ENCODE measurements around the gene SLC9A1. TPM values are rescaled to one million over a fixed set of nuclear protein-coding genes. Genes with fewer than 3 reads are reported as not detected.

Gene SLC9A1
- polyA plus RNA-seq, 1 of the 3 experiments (the other 2 are of a cell fraction) = 11.4 TPM

GRCh38 chr1:27084107-27084506, 70.8 kb downstream of the SLC9A1 start (continued):
- TF ChIP-seq, protein P1, sequence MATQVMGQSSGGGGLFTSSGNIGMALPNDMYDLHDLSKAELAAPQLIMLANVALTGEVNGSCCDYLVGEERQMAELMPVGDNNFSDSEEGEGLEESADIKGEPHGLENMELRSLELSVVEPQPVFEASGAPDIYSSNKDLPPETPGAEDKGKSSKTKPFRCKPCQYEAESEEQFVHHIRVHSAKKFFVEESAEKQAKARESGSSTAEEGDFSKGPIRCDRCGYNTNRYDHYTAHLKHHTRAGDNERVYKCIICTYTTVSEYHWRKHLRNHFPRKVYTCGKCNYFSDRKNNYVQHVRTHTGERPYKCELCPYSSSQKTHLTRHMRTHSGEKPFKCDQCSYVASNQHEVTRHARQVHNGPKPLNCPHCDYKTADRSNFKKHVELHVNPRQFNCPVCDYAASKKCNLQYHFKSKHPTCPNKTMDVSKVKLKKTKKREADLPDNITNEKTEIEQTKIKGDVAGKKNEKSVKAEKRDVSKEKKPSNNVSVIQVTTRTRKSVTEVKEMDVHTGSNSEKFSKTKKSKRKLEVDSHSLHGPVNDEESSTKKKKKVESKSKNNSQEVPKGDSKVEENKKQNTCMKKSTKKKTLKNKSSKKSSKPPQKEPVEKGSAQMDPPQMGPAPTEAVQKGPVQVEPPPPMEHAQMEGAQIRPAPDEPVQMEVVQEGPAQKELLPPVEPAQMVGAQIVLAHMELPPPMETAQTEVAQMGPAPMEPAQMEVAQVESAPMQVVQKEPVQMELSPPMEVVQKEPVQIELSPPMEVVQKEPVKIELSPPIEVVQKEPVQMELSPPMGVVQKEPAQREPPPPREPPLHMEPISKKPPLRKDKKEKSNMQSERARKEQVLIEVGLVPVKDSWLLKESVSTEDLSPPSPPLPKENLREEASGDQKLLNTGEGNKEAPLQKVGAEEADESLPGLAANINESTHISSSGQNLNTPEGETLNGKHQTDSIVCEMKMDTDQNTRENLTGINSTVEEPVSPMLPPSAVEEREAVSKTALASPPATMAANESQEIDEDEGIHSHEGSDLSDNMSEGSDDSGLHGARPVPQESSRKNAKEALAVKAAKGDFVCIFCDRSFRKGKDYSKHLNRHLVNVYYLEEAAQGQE (IDR thresholded peaks at IDR 0.05; ENCODE audit: low read depth, low read length) = no peak
- TF ChIP-seq EZH2phosphoT487 (IDR thresholded peaks at IDR 0.05; ENCODE audit: borderline replicate concordance, low read depth) = no peak
- TF ChIP-seq, protein P2, sequence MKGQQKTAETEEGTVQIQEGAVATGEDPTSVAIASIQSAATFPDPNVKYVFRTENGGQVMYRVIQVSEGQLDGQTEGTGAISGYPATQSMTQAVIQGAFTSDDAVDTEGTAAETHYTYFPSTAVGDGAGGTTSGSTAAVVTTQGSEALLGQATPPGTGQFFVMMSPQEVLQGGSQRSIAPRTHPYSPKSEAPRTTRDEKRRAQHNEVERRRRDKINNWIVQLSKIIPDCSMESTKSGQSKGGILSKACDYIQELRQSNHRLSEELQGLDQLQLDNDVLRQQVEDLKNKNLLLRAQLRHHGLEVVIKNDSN (IDR thresholded peaks at IDR 0.05; ENCODE audit: borderline replicate concordance, low read depth) = no peak
- TF ChIP-seq CHD2 (IDR thresholded peaks at IDR 0.05; ENCODE audit: low read length, partially characterized antibody) = no peak
- TF ChIP-seq, protein P3, sequence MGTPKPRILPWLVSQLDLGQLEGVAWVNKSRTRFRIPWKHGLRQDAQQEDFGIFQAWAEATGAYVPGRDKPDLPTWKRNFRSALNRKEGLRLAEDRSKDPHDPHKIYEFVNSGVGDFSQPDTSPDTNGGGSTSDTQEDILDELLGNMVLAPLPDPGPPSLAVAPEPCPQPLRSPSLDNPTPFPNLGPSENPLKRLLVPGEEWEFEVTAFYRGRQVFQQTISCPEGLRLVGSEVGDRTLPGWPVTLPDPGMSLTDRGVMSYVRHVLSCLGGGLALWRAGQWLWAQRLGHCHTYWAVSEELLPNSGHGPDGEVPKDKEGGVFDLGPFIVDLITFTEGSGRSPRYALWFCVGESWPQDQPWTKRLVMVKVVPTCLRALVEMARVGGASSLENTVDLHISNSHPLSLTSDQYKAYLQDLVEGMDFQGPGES (IDR thresholded peaks at IDR 0.05; ENCODE audit: low read depth, low read length) = no peak
- no peak for TF ChIP-seq SIN3A (IDR thresholded peaks at IDR 0.05; ENCODE audit: borderline replicate concordance, low read depth, low read length)

GRCh38 chr1:27077968-27078367, 77.0 kb downstream of the SLC9A1 start:
- H4K20me1 ChIP-seq (ENCODE audit: insufficient read depth) = no peaks in the 10 kb centered on the region
- no peaks in the 10 kb centered on the region for H3F3A ChIP-seq (replicated peaks; ENCODE audit: insufficient read depth)
- H3K9me3 ChIP-seq = no peaks in the 10 kb centered on the region
- DNase-seq = no peak
- POLR2A ChIA-PET = no interaction called here
- H2AFZ ChIP-seq (ENCODE audit: low read depth) = no peak overlapping the region
- H3K79me2 ChIP-seq (ENCODE audit: insufficient read depth) = no peaks in the 10 kb centered on the region
- H3K9me2 ChIP-seq = no peaks in the 10 kb centered on the region
- CTCF ChIA-PET = interaction anchor here (1.0 to 5.2 kb wide), 3 partner anchors 9 to 34 kb away, joined by 3 to 32 read pairs (median 6); no protein-coding TSS in a partner anchor
- H3K4me3 ChIP-seq (ENCODE audit: low read depth in 2 of 2, low read length in 1 of 2) = no peak overlapping the region
- 78% methylated on average over 7 of the region's 7 CpGs for WGBS (ENCODE audit: low lambda C conversion rate)
- no peaks in the 10 kb centered on the region for H3K4me1 ChIP-seq (ENCODE audit: control insufficient read depth in 1 of 2, insufficient read depth in 2 of 2, low read depth in 1 of 2, low read length in 1 of 2)
- no peaks in the 10 kb centered on the region for H3K27me3 ChIP-seq (ENCODE audit: insufficient read depth)
- H3K9ac ChIP-seq = no peak overlapping the region
- no peak overlapping the region for H3K27ac ChIP-seq (ENCODE audit: low read depth in 2 of 2, low read length in 1 of 2)
- H3K36me3 ChIP-seq (replicated peaks in 1 of 2; ENCODE audit: control insufficient read depth in 1 of 2, insufficient read depth in 2 of 2, low read length in 1 of 2) = no peaks in the 10 kb centered on the region
- H3K4me2 ChIP-seq = no peak overlapping the region
- TF ChIP-seq TCF12 (IDR thresholded peaks at IDR 0.05) (no peak), NFIC (IDR thresholded peaks at IDR 0.05; ENCODE audit: borderline replicate concordance) (no peak), RFX5 (IDR thresholded peaks at IDR 0.05; ENCODE audit: low read length) (no peak), RCOR1 (IDR thresholded peaks at IDR 0.05; ENCODE audit: low read length) (no peak), FOSL2 (IDR thresholded peaks at IDR 0.05; ENCODE audit: borderline replicate concordance, low read depth) (no peak), CHD2 (IDR thresholded peaks at IDR 0.05; ENCODE audit: low read length, partially characterized antibody) (no peak), FOXM1 (IDR thresholded peaks at IDR 0.05; ENCODE audit: low read depth) (no peak), RAD21 (IDR thresholded peaks at IDR 0.05; ENCODE audit: low read length) (no peak), GABPA (IDR thresholded peaks at IDR 0.05; ENCODE audit: low read depth) (no peak), FOXJ3 (CRISPR knock-in tag; IDR thresholded peaks at IDR 0.05) (no peak), MAX (IDR thresholded peaks at IDR 0.05; ENCODE audit: low read depth) (no peak), GATA2 (CRISPR knock-in tag; IDR thresholded peaks at IDR 0.05) (no peak)
- TF ChIP-seq, protein P1 (IDR thresholded peaks at IDR 0.05; ENCODE audit: low read depth, low read length) = no peak
- TF ChIP-seq, protein P4, sequence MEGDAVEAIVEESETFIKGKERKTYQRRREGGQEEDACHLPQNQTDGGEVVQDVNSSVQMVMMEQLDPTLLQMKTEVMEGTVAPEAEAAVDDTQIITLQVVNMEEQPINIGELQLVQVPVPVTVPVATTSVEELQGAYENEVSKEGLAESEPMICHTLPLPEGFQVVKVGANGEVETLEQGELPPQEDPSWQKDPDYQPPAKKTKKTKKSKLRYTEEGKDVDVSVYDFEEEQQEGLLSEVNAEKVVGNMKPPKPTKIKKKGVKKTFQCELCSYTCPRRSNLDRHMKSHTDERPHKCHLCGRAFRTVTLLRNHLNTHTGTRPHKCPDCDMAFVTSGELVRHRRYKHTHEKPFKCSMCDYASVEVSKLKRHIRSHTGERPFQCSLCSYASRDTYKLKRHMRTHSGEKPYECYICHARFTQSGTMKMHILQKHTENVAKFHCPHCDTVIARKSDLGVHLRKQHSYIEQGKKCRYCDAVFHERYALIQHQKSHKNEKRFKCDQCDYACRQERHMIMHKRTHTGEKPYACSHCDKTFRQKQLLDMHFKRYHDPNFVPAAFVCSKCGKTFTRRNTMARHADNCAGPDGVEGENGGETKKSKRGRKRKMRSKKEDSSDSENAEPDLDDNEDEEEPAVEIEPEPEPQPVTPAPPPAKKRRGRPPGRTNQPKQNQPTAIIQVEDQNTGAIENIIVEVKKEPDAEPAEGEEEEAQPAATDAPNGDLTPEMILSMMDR (IDR thresholded peaks at IDR 0.05) = no peak
- TF ChIP-seq, protein P3 (IDR thresholded peaks at IDR 0.05; ENCODE audit: low read depth, low read length) = no peak
